Measurements from ENCODE around the gene ONECUT1. TPM values are rescaled to one million over a fixed set of nuclear protein-coding genes. Genes with fewer than 3 reads are reported as not detected.

The ONECUT1 gene
- total and polyA plus RNA-seq, 2 donors from 2014 or later = not detected

DNA sequence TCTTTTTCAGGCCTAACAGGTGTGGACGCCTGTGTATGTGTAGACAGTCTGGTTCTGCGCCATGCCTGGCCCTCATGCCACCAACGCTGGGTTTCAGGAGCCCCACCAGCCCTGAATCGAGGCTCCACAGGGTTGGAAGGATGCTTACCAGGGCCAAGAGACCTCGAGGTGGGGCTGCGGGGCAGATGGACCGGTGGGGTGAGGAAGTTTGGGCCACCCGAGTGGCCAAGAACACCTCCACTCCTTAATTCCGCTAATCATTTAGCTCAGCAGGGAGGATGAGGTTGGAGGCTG, 6.0 kb upstream of the ONECUT1 start:
- FAIRE-seq (no peak), DNase-seq (no peak)
- Histone ChIP-seq H3K27ac (ENCODE audit: low read depth in 2 of 2, low read length in 2 of 2) (no peak overlapping the region), H3K9me3 (ENCODE audit: control insufficient read depth in 2 of 3, insufficient read depth in 1 of 3, low read length in 3 of 3) (no peaks in the 10 kb centered on the region), H3K36me3 (ENCODE audit: control insufficient read depth in 2 of 3, insufficient read depth in 3 of 3, low read length in 3 of 3) (no peaks in the 10 kb centered on the region), H3K4me3 (ENCODE audit: low read length in 3 of 3) (no peak overlapping the region), H3K4me1 (ENCODE audit: control insufficient read depth in 2 of 3, insufficient read depth in 2 of 3, low read depth in 1 of 3, low read length in 3 of 3) (no peaks in the 10 kb centered on the region), H3K27me3 (ENCODE audit: control insufficient read depth, insufficient read depth, low read length) (peaks cover 86% of the 10 kb centered on the region), H3K9ac (ENCODE audit: low read length in 3 of 3) (no peak overlapping the region)
- intact Hi-C loops (cut with DNase I) = no loop called here
- no peak for TF ChIP-seq CTCF (IDR thresholded peaks at IDR 0.05; ENCODE audit: borderline replicate concordance, extremely low read depth, insufficient read depth)

GRCh38 chr15:52795464-52796227, 5.5 kb upstream of the ONECUT1 start:
- intact Hi-C loops (cut with DNase I) = no loop called here
- FAIRE-seq = no peak
- H3K27me3 ChIP-seq (ENCODE audit: control insufficient read depth, insufficient read depth, low read length) = peaks cover 81% of the 10 kb centered on the region

GRCh38 chr15:52794665-52795463, 4.7 kb upstream of the ONECUT1 start:
- intact Hi-C loops (cut with DNase I) = no loop called here
- no peaks in the 10 kb centered on the region for H3K36me3 ChIP-seq (ENCODE audit: control insufficient read depth in 2 of 3, insufficient read depth in 3 of 3, low read length in 3 of 3)
- TF ChIP-seq CTCF (IDR thresholded peaks at IDR 0.05; ENCODE audit: borderline replicate concordance, extremely low read depth, insufficient read depth) = no peak
- peaks cover 76% of the 10 kb centered on the region for H3K27me3 ChIP-seq (ENCODE audit: control insufficient read depth, insufficient read depth, low read length)
- H3K4me3 ChIP-seq (ENCODE audit: low read length in 3 of 3) = no peak overlapping the region
- H3K9ac ChIP-seq (ENCODE audit: low read length in 3 of 3) = no peak overlapping the region
- no peaks in the 10 kb centered on the region for H3K9me3 ChIP-seq (ENCODE audit: control insufficient read depth in 2 of 3, insufficient read depth in 1 of 3, low read length in 3 of 3)
- H3K27ac ChIP-seq (ENCODE audit: low read depth in 2 of 2, low read length in 2 of 2) = no peak overlapping the region
- peak in 1 of 5 donors; percentile 66 for DNase-seq
- FAIRE-seq = no peak
- peaks cover 0 to 6% (median 0%) of the 10 kb centered on the region in 3 donors for H3K4me1 ChIP-seq (ENCODE audit: control insufficient read depth in 2 of 3, insufficient read depth in 2 of 3, low read depth in 1 of 3, low read length in 3 of 3)

More at GRCh38 chr15:52795464-52796227, 5.5 kb upstream of the ONECUT1 start:
- no peak overlapping the region for H3K4me3 ChIP-seq (ENCODE audit: low read length in 3 of 3)
- H3K36me3 ChIP-seq (ENCODE audit: control insufficient read depth in 2 of 3, insufficient read depth in 3 of 3, low read length in 3 of 3) = no peaks in the 10 kb centered on the region
- peaks cover 0 to 2% (median 0%) of the 10 kb centered on the region in 3 donors for H3K4me1 ChIP-seq (ENCODE audit: control insufficient read depth in 2 of 3, insufficient read depth in 2 of 3, low read depth in 1 of 3, low read length in 3 of 3)
- no peak for TF ChIP-seq CTCF (IDR thresholded peaks at IDR 0.05; ENCODE audit: borderline replicate concordance, extremely low read depth, insufficient read depth)
- DNase-seq = peak in 1 of 5 donors; percentile 54
- H3K27ac ChIP-seq (ENCODE audit: low read depth in 2 of 2, low read length in 2 of 2) = no peak overlapping the region
- no peak overlapping the region for H3K9ac ChIP-seq (ENCODE audit: low read length in 3 of 3)
- no peaks in the 10 kb centered on the region for H3K9me3 ChIP-seq (ENCODE audit: control insufficient read depth in 2 of 3, insufficient read depth in 1 of 3, low read length in 3 of 3)

Measured in kidney (tissue), 14 donors.